ENCODE data around the gene SRBD1. TPM values are rescaled to one million over a fixed set of nuclear protein-coding genes. Genes with fewer than 3 reads are reported as not detected.

SRBD1 gene
- total and polyA plus RNA-seq, 2 experiments from 2014 or later = 10.6 to 13.7 TPM

GRCh38 chr2:45457211-45457945 is 153.7 kb downstream of the SRBD1 start:
- no peaks in the 10 kb centered on the region for H3K9me3 ChIP-seq (ENCODE audit: low read depth)
- peaks cover 22% of the 10 kb centered on the region for H3K4me1 ChIP-seq (ENCODE audit: low read depth)
- no peaks in the 10 kb centered on the region for H3K36me3 ChIP-seq
- TF ChIP-seq, protein P1, sequence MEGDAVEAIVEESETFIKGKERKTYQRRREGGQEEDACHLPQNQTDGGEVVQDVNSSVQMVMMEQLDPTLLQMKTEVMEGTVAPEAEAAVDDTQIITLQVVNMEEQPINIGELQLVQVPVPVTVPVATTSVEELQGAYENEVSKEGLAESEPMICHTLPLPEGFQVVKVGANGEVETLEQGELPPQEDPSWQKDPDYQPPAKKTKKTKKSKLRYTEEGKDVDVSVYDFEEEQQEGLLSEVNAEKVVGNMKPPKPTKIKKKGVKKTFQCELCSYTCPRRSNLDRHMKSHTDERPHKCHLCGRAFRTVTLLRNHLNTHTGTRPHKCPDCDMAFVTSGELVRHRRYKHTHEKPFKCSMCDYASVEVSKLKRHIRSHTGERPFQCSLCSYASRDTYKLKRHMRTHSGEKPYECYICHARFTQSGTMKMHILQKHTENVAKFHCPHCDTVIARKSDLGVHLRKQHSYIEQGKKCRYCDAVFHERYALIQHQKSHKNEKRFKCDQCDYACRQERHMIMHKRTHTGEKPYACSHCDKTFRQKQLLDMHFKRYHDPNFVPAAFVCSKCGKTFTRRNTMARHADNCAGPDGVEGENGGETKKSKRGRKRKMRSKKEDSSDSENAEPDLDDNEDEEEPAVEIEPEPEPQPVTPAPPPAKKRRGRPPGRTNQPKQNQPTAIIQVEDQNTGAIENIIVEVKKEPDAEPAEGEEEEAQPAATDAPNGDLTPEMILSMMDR (IDR thresholded peaks at IDR 0.05; ENCODE audit: low read depth, low read length) = no peak
- H3K27ac ChIP-seq = no peak overlapping the region
- H3K4me3 ChIP-seq = no peak overlapping the region
- no peaks in the 10 kb centered on the region for H3K27me3 ChIP-seq
- DNase-seq (ENCODE audit: low read depth in 1 of 2, low spot score in 1 of 2) = no peak

GRCh38 chr2:45452866-45453265 is 158.2 kb downstream of the SRBD1 start:
- TF ChIP-seq, protein P1 (IDR thresholded peaks at IDR 0.05; ENCODE audit: low read depth, low read length) = no peak
- H3K4me3 ChIP-seq = no peak overlapping the region
- H3K27me3 ChIP-seq = no peaks in the 10 kb centered on the region
- H3K4me1 ChIP-seq (ENCODE audit: low read depth) = peaks cover 12% of the 10 kb centered on the region
- H3K9me3 ChIP-seq (ENCODE audit: low read depth) = no peaks in the 10 kb centered on the region
- DNase-seq (ENCODE audit: low read depth in 1 of 2, low spot score in 1 of 2) = peak in 1 of 2 donors; percentile 90
- no peak overlapping the region for H3K27ac ChIP-seq
- no peaks in the 10 kb centered on the region for H3K36me3 ChIP-seq

DNA sequence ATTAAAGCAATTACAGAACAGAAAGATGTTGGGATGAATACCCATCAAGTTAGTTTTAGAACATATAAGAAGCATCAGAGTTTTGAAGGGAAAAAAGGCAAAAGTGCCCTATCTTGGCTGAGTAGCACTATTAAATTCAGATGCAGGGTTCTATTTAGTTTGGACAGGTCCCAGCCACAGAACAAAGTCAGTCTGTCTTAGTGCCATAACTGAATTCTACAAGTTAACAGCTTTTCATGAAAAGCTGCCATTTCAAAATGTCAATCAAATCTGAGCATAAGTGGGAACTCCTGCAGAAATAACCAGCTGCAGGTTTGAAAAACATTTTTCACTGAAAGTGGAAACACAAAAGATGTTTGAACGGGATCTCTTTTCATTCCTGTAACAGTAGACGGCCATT is 160.4 kb downstream of the SRBD1 start:
- H3K27me3 ChIP-seq = no peaks in the 10 kb centered on the region
- DNase-seq (ENCODE audit: low read depth in 1 of 2, low spot score in 1 of 2) = no peak
- no peak overlapping the region for H3K27ac ChIP-seq
- TF ChIP-seq, protein P1 (IDR thresholded peaks at IDR 0.05; ENCODE audit: low read depth, low read length) = no peak
- H3K36me3 ChIP-seq = no peaks in the 10 kb centered on the region
- H3K4me3 ChIP-seq = no peak overlapping the region
- H3K9me3 ChIP-seq (ENCODE audit: low read depth) = no peaks in the 10 kb centered on the region
- peaks cover 6% of the 10 kb centered on the region for H3K4me1 ChIP-seq (ENCODE audit: low read depth)

GRCh38 chr2:45448217-45448616 is 162.8 kb downstream of the SRBD1 start:
- TF ChIP-seq, protein P1 (IDR thresholded peaks at IDR 0.05; ENCODE audit: low read depth, low read length) = no peak
- DNase-seq (ENCODE audit: low read depth in 1 of 2, low spot score in 1 of 2) = no peak
- Histone ChIP-seq H3K27ac (no peak overlapping the region), H3K4me3 (no peak overlapping the region), H3K27me3 (no peaks in the 10 kb centered on the region), H3K4me1 (ENCODE audit: low read depth) (no peaks in the 10 kb centered on the region), H3K9me3 (ENCODE audit: low read depth) (no peaks in the 10 kb centered on the region), H3K36me3 (no peaks in the 10 kb centered on the region)

- H3K36me3 ChIP-seq = no peaks in the 10 kb centered on the region
- H3K27me3 ChIP-seq = no peaks in the 10 kb centered on the region
- no peaks in the 10 kb centered on the region for H3K9me3 ChIP-seq (ENCODE audit: low read depth)
- no peak for DNase-seq (ENCODE audit: low read depth in 1 of 2, low spot score in 1 of 2)
- TF ChIP-seq, protein P1 (IDR thresholded peaks at IDR 0.05; ENCODE audit: low read depth, low read length) = no peak
- H3K27ac ChIP-seq = no peak overlapping the region
- H3K4me1 ChIP-seq (ENCODE audit: low read depth) = no peaks in the 10 kb centered on the region
- H3K4me3 ChIP-seq = no peak overlapping the region
Measured at GRCh38 chr2:45446016-45446415, 165.1 kb downstream of the SRBD1 start.
